H9 (cell line): Measurements from ENCODE around the gene RNF32. TPM values are rescaled to one million over a fixed set of nuclear protein-coding genes. Genes with fewer than 3 reads are reported as not detected.

Experiments
- DNase-seq: peaks from one replicate; pipeline ENCODE4 v3.0.0-alpha.2; 2017
- H2AFZ ChIP-seq: one replicate; pipeline ENCODE4 v1.6.1; 2013; ENCODE audit warnings: mild to moderate bottlenecking, low read length, control low read depth, moderate library complexity
- H2AK5ac ChIP-seq: 2 replicates; pipeline ENCODE4 v1.6.1; 2013; ENCODE audit warnings: low read length, control low read depth, mixed read lengths; ENCODE audit not compliant: insufficient read length
- H2BK120ac ChIP-seq: one replicate; pipeline ENCODE4 v1.6.1; 2013; ENCODE audit warnings: low read depth, mild to moderate bottlenecking, low read length, control low read depth, inconsistent platforms; ENCODE audit not compliant: poor library complexity, severe bottlenecking
- H2BK12ac ChIP-seq: 2 replicates; pipeline ENCODE4 v1.6.1; 2013; ENCODE audit warnings: low read length, control low read depth, mixed read lengths, low read depth; ENCODE audit not compliant: insufficient read length
- H2BK15ac ChIP-seq: 2 replicates; pipeline ENCODE4 v1.6.1; 2013; ENCODE audit warnings: low read depth, low read length, control low read depth
- H2BK20ac ChIP-seq: one replicate; pipeline ENCODE4 v1.6.1; 2013; ENCODE audit warnings: low read depth, mild to moderate bottlenecking, low read length, control low read depth, inconsistent platforms; ENCODE audit not compliant: poor library complexity, severe bottlenecking
- H2BK5ac ChIP-seq: 2 replicates; pipeline ENCODE4 v1.6.1; 2013; ENCODE audit warnings: low read length, control low read depth, mixed read lengths; ENCODE audit not compliant: insufficient read length
- H3K14ac ChIP-seq: 2 replicates; pipeline ENCODE4 v1.6.1; 2013; ENCODE audit warnings: low read length, control low read depth; ENCODE audit not compliant: insufficient read depth
- H3K18ac ChIP-seq: 2 replicates; pipeline ENCODE4 v1.6.1; 2013; ENCODE audit warnings: low read depth, mild to moderate bottlenecking, mixed read lengths, low read length, control low read depth; ENCODE audit not compliant: insufficient read length
- H3K23ac ChIP-seq: 2 replicates; pipeline ENCODE4 v1.6.1; 2013; ENCODE audit warnings: low read length, control low read depth, mixed read lengths, low read depth; ENCODE audit not compliant: insufficient read length
- H3K23me2 ChIP-seq: 2 replicates; pipeline ENCODE4 v1.6.1; 2013; ENCODE audit warnings: low read depth, mild to moderate bottlenecking, mixed read lengths, low read length, control low read depth; ENCODE audit not compliant: insufficient read length, poor library complexity, severe bottlenecking
- H3K27ac ChIP-seq: 2 replicates; pipeline ENCODE4 v1.5.1; 2013; ENCODE audit warnings: low read length, control low read depth, mixed read lengths, low read depth; ENCODE audit not compliant: insufficient read length
- H3K27me3 ChIP-seq: 2 replicates; pipeline ENCODE4 v1.6.1; 2013; ENCODE audit warnings: low read length, control low read depth, inconsistent platforms; ENCODE audit not compliant: insufficient read depth
- H3K4ac ChIP-seq: 2 replicates; pipeline ENCODE4 v1.6.1; 2013; ENCODE audit warnings: low read depth, mild to moderate bottlenecking, control low read depth, inconsistent platforms, low read length, moderate library complexity
- H3K4me1 ChIP-seq: 2 replicates; pipeline ENCODE4 v1.6.1; 2013; ENCODE audit warnings: low read length, control low read depth, inconsistent platforms; ENCODE audit not compliant: insufficient read depth
- H3K4me2 ChIP-seq: 2 replicates; pipeline ENCODE4 v1.6.1; 2013; ENCODE audit warnings: low read length, control low read depth, mixed read lengths; ENCODE audit not compliant: insufficient read length, insufficient read depth
- H3K56ac ChIP-seq: 2 replicates; pipeline ENCODE4 v1.6.1; 2013; ENCODE audit warnings: low read depth, mild to moderate bottlenecking, mixed read lengths, low read length, control low read depth; ENCODE audit not compliant: insufficient read length
- H3K79me1 ChIP-seq: 2 replicates; pipeline ENCODE4 v1.6.1; 2013; ENCODE audit warnings: low read depth, mild to moderate bottlenecking, moderate library complexity, low read length, control low read depth, inconsistent platforms; ENCODE audit not compliant: insufficient read depth, poor library complexity, severe bottlenecking
- H3K79me2 ChIP-seq: 2 replicates; pipeline ENCODE4 v1.6.1; 2013; ENCODE audit warnings: low read length, control low read depth, inconsistent platforms; ENCODE audit not compliant: insufficient read depth
- H3K9ac ChIP-seq: 2 replicates; pipeline ENCODE4 v1.6.1; 2013; ENCODE audit warnings: low read length, control low read depth, mixed read lengths; ENCODE audit not compliant: insufficient read length; ENCODE audit errors: extremely low read depth
- H3K9me3 ChIP-seq: one replicate; pipeline ENCODE4 v1.6.1; 2013; ENCODE audit warnings: low read depth, low read length, inconsistent platforms; ENCODE audit not compliant: control insufficient read depth
- H3T11ph ChIP-seq: one replicate; pipeline ENCODE4 v1.6.1; 2013; ENCODE audit warnings: mild to moderate bottlenecking, low read length, control low read depth, inconsistent platforms
- H4K20me1 ChIP-seq: one replicate; pipeline ENCODE4 v1.6.1; 2013; ENCODE audit not compliant: control insufficient read depth, insufficient read length, insufficient read depth
- H4K5ac ChIP-seq: 2 replicates; pipeline ENCODE4 v1.6.1; 2013; ENCODE audit warnings: low read depth, mild to moderate bottlenecking, mixed read lengths, low read length, control low read depth; ENCODE audit not compliant: insufficient read length
- H4K8ac ChIP-seq: replicated peaks from 2 replicates; pipeline ENCODE4 v1.6.1; 2013; ENCODE audit warnings: low read length, control low read depth, mixed read lengths, low read depth; ENCODE audit not compliant: insufficient read length
- H4K91ac ChIP-seq: 2 replicates; pipeline ENCODE4 v1.6.1; 2013; ENCODE audit warnings: low read depth, mild to moderate bottlenecking, moderate library complexity, mixed read lengths, low read length, control low read depth; ENCODE audit not compliant: insufficient read length
- H3K27ac Mint-ChIP-seq, 3 experiments: 2 replicates in 2 of 3; 3 replicates in 1 of 3; pipeline ENCODE4 v1.8.0; 2020 to 2021; ENCODE audit warnings: mixed read lengths in 3 of 3, mild to moderate bottlenecking in 1 of 3, moderate library complexity in 1 of 3
- H3K27me3 Mint-ChIP-seq: 2 replicates; pipeline ENCODE4 v1.8.0; 2021; ENCODE audit warnings: low read depth, mild to moderate bottlenecking, moderate library complexity, mixed read lengths
- H3K36me3 Mint-ChIP-seq, 3 experiments: 2 replicates in 2 of 3; 3 replicates in 1 of 3; pipeline ENCODE4 v1.8.0; 2020 to 2021; ENCODE audit warnings: low read depth in 3 of 3, mixed read lengths in 3 of 3; ENCODE audit not compliant: insufficient read depth in 1 of 3
- H3K4me1 Mint-ChIP-seq, 2 experiments: 2 replicates each; pipeline ENCODE4 v1.8.0; 2020; ENCODE audit warnings: mixed read lengths in 2 of 2
- H3K4me3 Mint-ChIP-seq, 2 experiments: 2 replicates in 1 of 2; 3 replicates in 1 of 2; pipeline ENCODE4 v1.8.0; 2020 to 2021; ENCODE audit warnings: mild to moderate bottlenecking in 2 of 2, mixed read lengths in 2 of 2, moderate library complexity in 1 of 2
- H3K9me3 Mint-ChIP-seq, 2 experiments: 2 replicates in 1 of 2; 3 replicates in 1 of 2; pipeline ENCODE4 v1.8.0; 2020; ENCODE audit warnings: mild to moderate bottlenecking in 2 of 2, mixed read lengths in 2 of 2, moderate library complexity in 1 of 2
- WGBS: extraction: QIAGEN DNeasy Blood & Tissue Kit; methylation state at CpG from one replicate; pipeline ENCODE4 v1.1.7; 2013; ENCODE audit warnings: missing lambda C conversion rate, low lambda C conversion rate, mixed read lengths; ENCODE audit not compliant: insufficient read length; ENCODE audit errors: extremely low coverage; 5-methylcytosine and 5-hydroxymethylcytosine counted together
- total RNA-seq: library from RNA; stranded (reverse); gene quantifications from 2 replicates; pipeline ENCODE4 v1.2.1, GENCODE V29; 2021
- TF ChIP-seq, protein P1 (sequence below): fragments of 200-600 bp; sonication (generic); conservative IDR thresholded peaks from 3 replicates; pipeline ENCODE4 v1.8.0; 2021; ENCODE audit warnings: antibody characterized with exemption, mild to moderate bottlenecking

RNF32 gene
- total RNA-seq, 1 experiment from 2014 or later = 0.90 TPM

- no peak for DNase-seq
- Histone ChIP-seq H3K27me3 (no peaks in the 10 kb centered on the region), H3T11ph (no peak overlapping the region), H3K56ac (no peak overlapping the region), H3K9me3 (no peaks in the 10 kb centered on the region), H3K4ac (no peak overlapping the region), H4K8ac (no peak overlapping the region), H3K9ac (no peak overlapping the region), H3K18ac (no peak overlapping the region), H4K5ac (no peak overlapping the region), H2BK12ac (no peak overlapping the region), H3K79me2 (no peaks in the 10 kb centered on the region), H3K23me2 (no peaks in the 10 kb centered on the region), H3K23ac (no peak overlapping the region), H4K20me1 (peaks cover 2% of the 10 kb centered on the region), H2AK5ac (no peak overlapping the region), H2BK15ac (no peak overlapping the region), H3K4me1 (no peaks in the 10 kb centered on the region; the same call in 1 of the 2 replicates), H4K91ac (no peak overlapping the region), H2AFZ (no peak overlapping the region), H2BK120ac (no peak overlapping the region), H3K27ac (no peak overlapping the region), H3K4me2 (no peak overlapping the region), H2BK20ac (no peak overlapping the region), H3K14ac (no peak overlapping the region), H3K79me1 (no peaks in the 10 kb centered on the region), H2BK5ac (no peak overlapping the region)
- WGBS = no CpG with 5 or more reads among the region's 17 CpGs
- Mint-ChIP-seq H3K4me1 (peaks cover 22 to 28% of the 10 kb centered on the region in 2 experiments), H3K4me3 (no peak overlapping the region), H3K27ac (peak overlapping the region in 1 of 3 experiments; percentile 9; a peak in 1 of 7 replicates), H3K36me3 (no peaks in the 10 kb centered on the region), H3K9me3 (no peaks in the 10 kb centered on the region), H3K27me3 (peaks cover 26% of the 10 kb centered on the region)
- TF ChIP-seq, protein P1, sequence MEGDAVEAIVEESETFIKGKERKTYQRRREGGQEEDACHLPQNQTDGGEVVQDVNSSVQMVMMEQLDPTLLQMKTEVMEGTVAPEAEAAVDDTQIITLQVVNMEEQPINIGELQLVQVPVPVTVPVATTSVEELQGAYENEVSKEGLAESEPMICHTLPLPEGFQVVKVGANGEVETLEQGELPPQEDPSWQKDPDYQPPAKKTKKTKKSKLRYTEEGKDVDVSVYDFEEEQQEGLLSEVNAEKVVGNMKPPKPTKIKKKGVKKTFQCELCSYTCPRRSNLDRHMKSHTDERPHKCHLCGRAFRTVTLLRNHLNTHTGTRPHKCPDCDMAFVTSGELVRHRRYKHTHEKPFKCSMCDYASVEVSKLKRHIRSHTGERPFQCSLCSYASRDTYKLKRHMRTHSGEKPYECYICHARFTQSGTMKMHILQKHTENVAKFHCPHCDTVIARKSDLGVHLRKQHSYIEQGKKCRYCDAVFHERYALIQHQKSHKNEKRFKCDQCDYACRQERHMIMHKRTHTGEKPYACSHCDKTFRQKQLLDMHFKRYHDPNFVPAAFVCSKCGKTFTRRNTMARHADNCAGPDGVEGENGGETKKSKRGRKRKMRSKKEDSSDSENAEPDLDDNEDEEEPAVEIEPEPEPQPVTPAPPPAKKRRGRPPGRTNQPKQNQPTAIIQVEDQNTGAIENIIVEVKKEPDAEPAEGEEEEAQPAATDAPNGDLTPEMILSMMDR = no peak
These were observed 29.3 kb upstream of the RNF32 start for GRCh38 chr7:156611014-156612010.
